T-helper 2 cell treated with Interferon-gamma antibody and Interleukin-4, amounts not matched to agents 5 μg/mL and 100 μg/mL, for 36 hours (primary cell): ENCODE measurements around the gene NCEH1.
"Not testable (repeated sequence)": the region's sequence is repeated elsewhere in the genome, so short reads cannot be mapped to it uniquely, and the experiment has no call there.

Experiments used
- DNase-seq: peaks from one replicate; pipeline ENCODE4 v3.0.0; 2021; ENCODE audit warnings: low spot score
- H3K27ac Mint-ChIP-seq: one replicate; pipeline ENCODE4 v1.8.0; 2021; ENCODE audit warnings: mild to moderate bottlenecking, mixed read lengths
- H3K27me3 Mint-ChIP-seq: one replicate; pipeline ENCODE4 v1.8.0; 2021; ENCODE audit warnings: low read depth, mixed read lengths
- H3K36me3 Mint-ChIP-seq: one replicate; pipeline ENCODE4 v1.8.0; 2021; ENCODE audit warnings: low read depth, mixed read lengths
- H3K4me1 Mint-ChIP-seq: one replicate; pipeline ENCODE4 v1.8.0; 2021; ENCODE audit warnings: low read depth, mixed read lengths
- H3K4me3 Mint-ChIP-seq: one replicate; pipeline ENCODE4 v1.8.0; 2022; ENCODE audit warnings: mild to moderate bottlenecking, moderate library complexity, mixed read lengths
- H3K9me3 Mint-ChIP-seq: one replicate; pipeline ENCODE4 v1.8.0; 2021; ENCODE audit warnings: mixed read lengths

NCEH1 gene

GRCh38 chr3:172676196-172676922 lies 34.5 kb downstream of the NCEH1 start:
- no peak overlapping the region for H3K4me3 Mint-ChIP-seq
- H3K27ac Mint-ChIP-seq, result peak overlapping the region; percentile 2
- H3K4me1 Mint-ChIP-seq, result peaks cover 13% of the 10 kb centered on the region
- no peaks in the 10 kb centered on the region for H3K9me3 Mint-ChIP-seq
- DNase-seq, result no peak
- peaks cover 2% of the 10 kb centered on the region for H3K36me3 Mint-ChIP-seq
- no peaks in the 10 kb centered on the region for H3K27me3 Mint-ChIP-seq

DNA sequence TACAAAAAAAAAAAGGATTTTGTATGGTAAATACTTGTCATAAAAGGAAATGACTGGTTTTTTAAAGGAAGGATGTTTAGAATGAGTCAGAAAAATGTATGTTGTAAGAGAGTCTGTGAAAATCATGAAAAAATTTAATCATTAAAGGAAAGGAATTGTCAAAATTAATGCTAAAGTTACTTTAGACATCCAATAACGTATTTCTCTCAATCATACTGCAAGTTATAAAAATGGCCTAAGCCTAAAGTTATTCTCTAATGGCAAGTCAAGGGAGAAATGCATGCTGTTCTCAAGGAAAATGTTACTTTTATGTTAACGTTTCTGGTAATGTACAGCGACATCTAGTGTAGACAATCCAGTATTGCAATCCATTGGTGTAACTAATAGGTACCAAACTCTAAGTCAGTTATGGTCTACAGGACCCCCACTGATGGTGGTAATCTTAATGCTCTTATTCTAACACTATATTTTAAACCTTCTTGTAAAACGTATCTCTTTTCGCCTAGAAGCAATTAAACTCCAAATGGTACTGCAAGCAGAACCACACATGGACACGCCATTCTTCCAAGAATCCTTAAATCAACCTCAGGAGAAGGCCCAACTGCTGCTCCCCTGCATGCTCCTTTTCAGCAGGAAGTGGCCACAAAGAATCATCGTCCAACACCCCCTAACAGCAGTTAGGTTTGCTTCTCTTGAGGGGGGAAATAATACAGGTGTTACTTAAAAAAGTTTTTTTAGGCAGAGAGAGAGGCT lies 35.2 kb downstream of the NCEH1 start:
- Mint-ChIP-seq H3K4me1 (peaks cover 13% of the 10 kb centered on the region), H3K4me3 (no peak overlapping the region), H3K27me3 (no peaks in the 10 kb centered on the region), H3K9me3 (no peaks in the 10 kb centered on the region), H3K36me3 (peaks cover 2% of the 10 kb centered on the region), H3K27ac (no peak overlapping the region)
- DNase-seq, result no peak

GRCh38 chr3:172673210-172673679 lies 37.6 kb downstream of the NCEH1 start:
- H3K27me3 Mint-ChIP-seq, result no peaks in the 10 kb centered on the region
- peak; percentile 66 for DNase-seq
- H3K27ac Mint-ChIP-seq, result no peak overlapping the region
- H3K4me1 Mint-ChIP-seq, result peaks cover 13% of the 10 kb centered on the region
- no peaks in the 10 kb centered on the region for H3K9me3 Mint-ChIP-seq
- H3K36me3 Mint-ChIP-seq, result no peaks in the 10 kb centered on the region
- no peak overlapping the region for H3K4me3 Mint-ChIP-seq

GRCh38 chr3:172669021-172669420 lies 41.8 kb downstream of the NCEH1 start:
- H3K4me3 Mint-ChIP-seq, result no peak overlapping the region
- peaks cover 26% of the 10 kb centered on the region for H3K4me1 Mint-ChIP-seq
- no peak for DNase-seq
- H3K36me3 Mint-ChIP-seq, result peaks cover 2% of the 10 kb centered on the region
- no peaks in the 10 kb centered on the region for H3K27me3 Mint-ChIP-seq
- H3K27ac Mint-ChIP-seq, result no peak overlapping the region
- H3K9me3 Mint-ChIP-seq, result no peaks in the 10 kb centered on the region

DNA sequence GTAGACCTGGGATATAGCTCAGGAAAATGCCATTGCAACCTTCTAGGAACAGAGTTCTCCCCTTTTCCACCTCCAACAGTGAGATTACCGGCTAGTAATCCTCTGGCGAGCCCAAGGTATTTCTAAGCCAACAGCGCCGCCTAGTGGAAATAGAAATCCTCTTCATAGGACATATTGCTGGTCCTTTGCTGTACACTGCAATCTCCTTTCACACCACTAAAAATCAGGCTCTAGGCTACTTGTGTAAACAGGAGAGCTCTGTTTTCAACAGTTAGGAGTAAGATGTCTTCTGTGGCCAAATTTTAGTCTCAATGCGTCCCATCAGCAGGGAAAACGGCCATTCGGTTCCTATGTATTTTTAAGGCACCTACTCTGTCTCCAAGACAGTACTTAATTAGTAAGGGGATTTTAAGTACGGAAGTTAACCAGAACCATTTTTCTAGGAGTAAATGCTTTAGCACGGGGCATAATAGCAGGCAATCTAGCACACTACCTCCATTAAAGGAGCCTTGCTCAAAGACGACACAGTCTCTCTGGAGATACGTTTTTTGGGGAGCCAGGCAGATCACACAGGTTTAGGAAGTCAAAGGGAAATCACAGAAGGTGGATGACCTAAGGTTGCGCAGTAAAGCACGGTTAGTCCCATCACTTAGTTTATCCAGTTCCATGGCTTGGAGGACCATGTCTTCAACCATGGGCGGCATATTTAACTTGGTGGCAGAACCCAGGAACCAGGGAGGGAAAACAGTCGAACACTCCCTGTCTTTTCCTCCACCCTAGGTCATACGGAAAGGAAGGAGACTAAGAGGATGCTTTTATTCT lies 43.8 kb downstream of the NCEH1 start:
- no peak overlapping the region for H3K4me3 Mint-ChIP-seq
- peaks cover 2% of the 10 kb centered on the region for H3K36me3 Mint-ChIP-seq
- peaks cover 22% of the 10 kb centered on the region for H3K4me1 Mint-ChIP-seq
- H3K27me3 Mint-ChIP-seq, result peaks cover 10% of the 10 kb centered on the region
- H3K27ac Mint-ChIP-seq, result no peak overlapping the region
- no peaks in the 10 kb centered on the region for H3K9me3 Mint-ChIP-seq
- DNase-seq, result peak; percentile 64

GRCh38 chr3:172666181-172666872 lies 44.5 kb downstream of the NCEH1 start:
- H3K36me3 Mint-ChIP-seq, result peaks cover 2% of the 10 kb centered on the region
- no peaks in the 10 kb centered on the region for H3K9me3 Mint-ChIP-seq
- H3K4me3 Mint-ChIP-seq, result no peak overlapping the region
- H3K27me3 Mint-ChIP-seq, result peaks cover 13% of the 10 kb centered on the region
- peaks cover 22% of the 10 kb centered on the region for H3K4me1 Mint-ChIP-seq
- H3K27ac Mint-ChIP-seq, result no peak overlapping the region
- no peak for DNase-seq

DNA sequence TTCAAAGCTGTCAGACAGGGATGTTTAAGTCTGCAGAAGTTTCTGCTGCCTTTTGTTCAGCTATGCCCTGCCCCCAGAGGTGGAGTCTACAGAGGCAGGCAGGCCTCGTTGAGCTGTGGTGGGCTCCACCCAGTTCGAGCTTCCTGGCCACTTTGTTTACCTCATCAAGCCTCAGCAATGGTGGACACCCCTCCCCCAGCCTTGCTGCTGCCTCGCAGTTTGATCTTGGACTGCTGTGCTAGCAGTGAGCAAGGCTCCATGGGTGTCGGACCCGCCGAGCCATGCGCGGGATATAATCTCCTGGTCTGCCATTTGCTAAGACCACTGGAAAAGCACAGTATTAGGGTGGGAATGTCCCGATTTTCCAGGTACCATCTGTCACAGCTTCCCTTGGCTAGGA lies 45.4 kb downstream of the NCEH1 start:
- H3K4me3 Mint-ChIP-seq, H3K27ac Mint-ChIP-seq, DNase-seq, H3K9me3 Mint-ChIP-seq, H3K36me3 Mint-ChIP-seq: not testable (repeated sequence)
- H3K27me3 Mint-ChIP-seq, result peaks cover 15% of the 10 kb centered on the region
- H3K4me1 Mint-ChIP-seq, result peaks cover 26% of the 10 kb centered on the region

DNA sequence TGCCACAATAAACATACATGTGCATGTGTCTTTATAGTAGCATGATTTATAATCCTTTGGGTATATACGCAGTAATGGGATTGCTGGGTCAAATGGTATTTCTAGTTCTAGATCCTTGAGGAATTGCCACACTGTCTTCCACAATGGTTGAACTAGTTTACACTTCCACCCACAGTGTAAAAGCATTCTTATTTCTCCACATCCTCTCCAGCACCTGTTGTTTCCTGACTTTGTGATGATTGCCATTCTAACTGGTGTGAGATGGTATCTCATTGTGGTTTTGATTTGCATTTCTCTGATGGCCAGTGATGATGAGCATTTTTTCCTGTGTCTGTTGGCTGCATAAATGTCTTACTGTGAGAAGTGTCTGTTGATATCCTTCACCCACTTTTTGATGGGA lies 50.4 kb downstream of the NCEH1 start:
- not testable (repeated sequence) for H3K27ac Mint-ChIP-seq, H3K36me3 Mint-ChIP-seq, DNase-seq, H3K9me3 Mint-ChIP-seq, H3K4me3 Mint-ChIP-seq
- H3K4me1 Mint-ChIP-seq, result peaks cover 14% of the 10 kb centered on the region
- peaks cover 15% of the 10 kb centered on the region for H3K27me3 Mint-ChIP-seq

DNA sequence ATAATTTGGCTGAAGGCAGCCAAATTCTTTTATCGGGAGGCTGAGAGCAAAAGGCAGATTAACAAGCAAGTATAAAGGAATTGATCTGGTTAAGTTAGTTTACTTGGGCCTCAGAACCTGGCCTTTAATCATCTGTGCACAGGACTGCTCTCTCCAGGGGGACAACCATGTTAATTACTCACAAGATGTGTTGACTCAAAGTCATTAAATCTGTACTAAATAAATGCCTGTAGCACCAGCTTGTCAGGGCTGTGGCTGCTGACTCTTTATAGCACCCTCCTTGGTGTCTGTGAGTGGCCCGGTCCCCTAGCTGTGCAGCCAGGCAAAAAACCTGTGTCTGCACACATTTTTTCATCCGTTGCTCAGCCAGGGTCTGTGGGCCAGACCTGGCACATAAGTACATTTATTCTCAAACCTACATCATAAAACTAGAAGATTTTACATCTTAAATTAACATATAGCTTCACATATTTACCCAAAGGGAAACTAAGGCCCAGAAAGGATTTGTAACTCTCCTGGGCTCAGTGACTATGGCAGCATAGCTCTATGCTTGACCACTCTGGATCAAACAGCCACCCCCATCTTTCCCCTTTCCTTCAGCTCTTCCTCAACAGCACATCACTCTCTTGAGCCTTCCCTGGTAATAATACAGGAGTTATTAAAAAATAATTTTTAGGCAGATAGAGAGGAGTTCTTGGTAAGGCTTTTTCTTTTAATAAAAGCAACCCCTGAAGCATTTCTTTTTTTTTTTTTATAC lies 51.4 kb downstream of the NCEH1 start:
- no peak for DNase-seq
- no peak overlapping the region for H3K27ac Mint-ChIP-seq
- H3K9me3 Mint-ChIP-seq, result no peaks in the 10 kb centered on the region
- H3K36me3 Mint-ChIP-seq, result no peaks in the 10 kb centered on the region
- H3K4me1 Mint-ChIP-seq, result peaks cover 6% of the 10 kb centered on the region
- peaks cover 15% of the 10 kb centered on the region for H3K27me3 Mint-ChIP-seq
- H3K4me3 Mint-ChIP-seq, result no peak overlapping the region

- H3K27ac Mint-ChIP-seq, result no peak overlapping the region
- H3K4me1 Mint-ChIP-seq, result peaks cover 6% of the 10 kb centered on the region
- H3K9me3 Mint-ChIP-seq, result no peaks in the 10 kb centered on the region
- H3K4me3 Mint-ChIP-seq, result no peak overlapping the region
- H3K36me3 Mint-ChIP-seq, result no peaks in the 10 kb centered on the region
- peaks cover 15% of the 10 kb centered on the region for H3K27me3 Mint-ChIP-seq
- DNase-seq, result no peak
Observed at GRCh38 chr3:172658344-172659245, 52.3 kb downstream of the NCEH1 start.

- H3K9me3 Mint-ChIP-seq, result no peaks in the 10 kb centered on the region
- H3K4me1 Mint-ChIP-seq, result peaks cover 6% of the 10 kb centered on the region
- DNase-seq, result no peak
- H3K27me3 Mint-ChIP-seq, result peaks cover 2% of the 10 kb centered on the region
- no peak overlapping the region for H3K4me3 Mint-ChIP-seq
- no peak overlapping the region for H3K27ac Mint-ChIP-seq
- no peaks in the 10 kb centered on the region for H3K36me3 Mint-ChIP-seq
Observed at GRCh38 chr3:172656602-172657001, 54.3 kb downstream of the NCEH1 start.

DNA sequence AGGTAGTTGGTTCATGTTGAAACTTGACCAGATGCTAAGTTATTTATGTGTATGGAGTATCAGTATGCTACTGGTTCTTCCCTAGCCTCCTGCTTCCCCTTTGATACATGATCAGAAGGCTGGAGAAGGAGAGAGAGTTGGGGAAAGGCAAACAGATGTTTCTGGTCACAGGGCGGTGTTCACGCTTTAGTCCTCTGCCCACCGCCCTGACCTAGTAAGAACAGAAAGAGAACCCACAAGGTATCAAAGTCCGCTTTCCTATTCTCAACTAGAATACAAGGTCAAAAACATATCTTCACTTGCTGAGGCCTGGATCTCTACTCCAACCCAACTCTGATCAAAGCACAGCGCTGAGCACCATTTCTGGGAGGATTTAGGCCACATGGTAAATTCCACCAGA lies 55.5 kb downstream of the NCEH1 start:
- H3K27me3 Mint-ChIP-seq, result no peaks in the 10 kb centered on the region
- H3K27ac Mint-ChIP-seq, result no peak overlapping the region
- no peak for DNase-seq
- H3K4me1 Mint-ChIP-seq, result peaks cover under 1% of the 10 kb centered on the region
- no peaks in the 10 kb centered on the region for H3K36me3 Mint-ChIP-seq
- no peak overlapping the region for H3K4me3 Mint-ChIP-seq
- no peaks in the 10 kb centered on the region for H3K9me3 Mint-ChIP-seq
